Kidney (tissue), 14 donors: ENCODE data around the gene WWOX. TPM values are rescaled to one million over a fixed set of nuclear protein-coding genes. Genes with fewer than 3 reads are reported as not detected.

Source experiments
- DNase-seq, 5 donors: peaks; one replicate each; pipeline ENCODE4 v3.0.0-alpha.2; 2013 to 2020
- FAIRE-seq: peaks from 2 replicates; lab custom pipeline; 2012; peaks lifted over from hg19 to GRCh38; lab: Jason Lieb, UNC
- H3K27ac ChIP-seq, 2 donors: one replicate each; pipeline ENCODE4 v1.7.0; 2013; ENCODE audit warnings: low read depth in 2 of 2, low read length in 2 of 2, inconsistent platforms in 1 of 2
- H3K27me3 ChIP-seq: one replicate; pipeline ENCODE4 v1.7.1; 2013; ENCODE audit warnings: low read length, inconsistent platforms; ENCODE audit not compliant: control insufficient read depth, insufficient read depth
- H3K36me3 ChIP-seq, 3 donors: one replicate each; pipeline versions ENCODE4 v1.7.0 to v1.7.1; 2013; ENCODE audit warnings: low read length in 3 of 3, control low read depth in 1 of 3, inconsistent platforms in 1 of 3; ENCODE audit not compliant: insufficient read depth in 3 of 3, control insufficient read depth in 2 of 3
- H3K4me1 ChIP-seq, 3 donors: one replicate each; pipeline versions ENCODE4 v1.7.0 to v1.7.1; 2013; ENCODE audit warnings: low read length in 3 of 3, inconsistent platforms in 1 of 3, low read depth in 1 of 3; ENCODE audit not compliant: control insufficient read depth in 2 of 3, insufficient read depth in 2 of 3
- H3K4me3 ChIP-seq, 3 donors: one replicate each; pipeline versions ENCODE4 v1.7.0 to v1.8.1; 2013; ENCODE audit warnings: low read length in 3 of 3, control low read depth in 1 of 3, inconsistent platforms in 1 of 3
- H3K9ac ChIP-seq, 3 donors: one replicate each; pipeline versions ENCODE4 v1.7.0 to v1.7.1; 2013; ENCODE audit warnings: low read length in 3 of 3, control low read depth in 1 of 3, inconsistent platforms in 1 of 3
- H3K9me3 ChIP-seq, 3 donors: one replicate each; pipeline versions ENCODE4 v1.7.0 to v1.7.1; 2013; ENCODE audit warnings: low read length in 3 of 3, control low read depth in 1 of 3, inconsistent platforms in 1 of 3; ENCODE audit not compliant: control insufficient read depth in 2 of 3, insufficient read depth in 1 of 3
- intact Hi-C: fragments of 100-400 bp; cut with DNase I; formaldehyde crosslinking; loops from one replicate; pipeline ENCODE4 v1.11.1; 2022
- polyA plus RNA-seq: library from polyadenylated mRNA; stranded (reverse); fragments of 350-450 nt; fragmentation: Illumina TruSeq; extraction: RNeasy Lipid Tissue Mini Kit (QIAGEN cat#74804); gene quantifications from one replicate; pipeline ENCODE4 v1.2.3, GENCODE V29; 2014; ENCODE audit warnings: low read depth, low replicate concordance; ENCODE audit not compliant: insufficient read depth
- total RNA-seq: library from RNA; stranded (reverse); fragmentation: NEBNext Ultra II Directional; extraction: Animal tissue kit (Norgen Biotek cat#: 25700); gene quantifications from one replicate; pipeline ENCODE4 v1.2.1, GENCODE V29; 2021
- TF ChIP-seq, protein P1 (sequence below): IDR thresholded peaks from 3 replicates; pipeline ENCODE4 v1.5.1; 2012; ENCODE audit warnings: mild to moderate bottlenecking, moderate library complexity, borderline replicate concordance; ENCODE audit not compliant: insufficient read depth; ENCODE audit errors: extremely low read depth
- donor health status: control.
- donor health status: control.
- donor health status: control.
- donor health status: control.
- donor health status: control.
- donor health status: DM: yes; HTN: yes; CAD: no.
- donor health status: Normal renal cell carcinoma (clear cell type).

The WWOX gene
- total and polyA plus RNA-seq, 2 donors from 2014 or later = 22.5 to 30.3 TPM

DNA sequence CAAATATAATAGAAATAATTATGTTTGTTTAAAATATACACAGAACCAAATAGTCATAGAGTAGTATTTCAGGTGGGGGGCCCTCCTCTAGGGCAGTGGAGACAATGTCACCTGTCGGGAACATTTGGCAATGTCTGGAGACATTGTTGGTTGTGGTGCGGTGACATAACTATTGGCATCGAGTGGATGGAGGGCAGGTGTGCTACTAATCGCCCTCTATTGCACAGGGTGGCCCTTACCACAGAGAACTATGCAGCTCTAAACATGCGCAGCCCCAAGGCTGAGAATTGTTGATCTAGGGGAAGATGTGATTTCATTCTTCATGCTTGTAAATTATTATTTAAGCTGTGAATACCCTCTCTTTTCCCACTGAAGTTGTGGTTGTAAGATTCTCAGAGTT lies 594.0 kb downstream of the WWOX start:
- Histone ChIP-seq H3K36me3 (no peaks in the 10 kb centered on the region), H3K4me3 (no peak overlapping the region), H3K27me3 (no peaks in the 10 kb centered on the region), H3K9me3 (no peaks in the 10 kb centered on the region), H3K4me1 (no peaks in the 10 kb centered on the region), H3K27ac (no peak overlapping the region), H3K9ac (no peak overlapping the region)
- FAIRE-seq = no peak
- DNase-seq = no peak
- TF ChIP-seq, protein P1, sequence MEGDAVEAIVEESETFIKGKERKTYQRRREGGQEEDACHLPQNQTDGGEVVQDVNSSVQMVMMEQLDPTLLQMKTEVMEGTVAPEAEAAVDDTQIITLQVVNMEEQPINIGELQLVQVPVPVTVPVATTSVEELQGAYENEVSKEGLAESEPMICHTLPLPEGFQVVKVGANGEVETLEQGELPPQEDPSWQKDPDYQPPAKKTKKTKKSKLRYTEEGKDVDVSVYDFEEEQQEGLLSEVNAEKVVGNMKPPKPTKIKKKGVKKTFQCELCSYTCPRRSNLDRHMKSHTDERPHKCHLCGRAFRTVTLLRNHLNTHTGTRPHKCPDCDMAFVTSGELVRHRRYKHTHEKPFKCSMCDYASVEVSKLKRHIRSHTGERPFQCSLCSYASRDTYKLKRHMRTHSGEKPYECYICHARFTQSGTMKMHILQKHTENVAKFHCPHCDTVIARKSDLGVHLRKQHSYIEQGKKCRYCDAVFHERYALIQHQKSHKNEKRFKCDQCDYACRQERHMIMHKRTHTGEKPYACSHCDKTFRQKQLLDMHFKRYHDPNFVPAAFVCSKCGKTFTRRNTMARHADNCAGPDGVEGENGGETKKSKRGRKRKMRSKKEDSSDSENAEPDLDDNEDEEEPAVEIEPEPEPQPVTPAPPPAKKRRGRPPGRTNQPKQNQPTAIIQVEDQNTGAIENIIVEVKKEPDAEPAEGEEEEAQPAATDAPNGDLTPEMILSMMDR = no peak
- intact Hi-C loops = no loop called here

DNA sequence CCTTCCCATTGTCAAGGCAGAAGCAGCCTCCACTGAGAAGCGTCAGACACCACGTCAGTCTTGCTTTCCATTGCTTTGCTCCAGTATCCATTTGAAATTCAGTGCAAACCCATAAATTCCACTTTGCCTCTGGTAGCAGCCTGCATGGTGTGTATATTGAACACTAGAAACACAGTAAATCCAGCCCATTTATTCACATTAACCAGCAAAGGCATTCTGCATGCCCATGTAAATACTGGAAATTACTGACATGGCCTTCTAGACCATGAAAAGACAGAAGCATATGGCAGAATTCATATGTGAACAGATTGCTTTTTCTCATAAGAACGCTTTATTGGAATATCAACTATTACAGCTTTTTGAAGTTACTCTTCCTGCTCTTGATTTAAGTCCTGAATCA lies 595.0 kb downstream of the WWOX start:
- no peak for FAIRE-seq
- no peak overlapping the region for H3K27ac ChIP-seq
- intact Hi-C loops = no loop called here

DNA sequence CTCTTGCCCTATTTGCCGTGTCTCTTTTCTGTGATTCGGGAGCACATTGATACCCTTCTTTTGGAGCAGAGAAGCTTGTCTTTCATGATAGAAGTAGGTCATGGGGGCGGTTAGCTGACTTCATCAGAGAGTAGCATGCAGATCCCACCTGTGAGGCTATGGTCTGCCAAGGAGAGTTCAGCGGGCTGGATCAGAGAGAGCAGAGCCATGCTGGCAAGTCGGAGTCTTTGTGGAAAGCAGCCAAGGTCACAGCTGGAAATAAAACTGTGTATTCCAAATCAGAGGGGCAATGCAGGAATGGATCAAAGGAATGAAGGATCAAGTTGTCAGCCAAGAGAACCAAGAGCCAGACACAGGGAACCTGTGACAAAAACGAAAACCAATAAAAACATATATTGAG lies 595.9 kb downstream of the WWOX start:
- H3K9me3 ChIP-seq = no peaks in the 10 kb centered on the region
- FAIRE-seq (no peak), DNase-seq (no peak)
- H3K9ac ChIP-seq = no peak overlapping the region
- TF ChIP-seq, protein P1 = no peak
- no peak overlapping the region for H3K27ac ChIP-seq
- H3K4me3 ChIP-seq = no peak overlapping the region
- H3K36me3 ChIP-seq = no peaks in the 10 kb centered on the region
- H3K27me3 ChIP-seq = no peaks in the 10 kb centered on the region
- intact Hi-C loops = no loop called here
- H3K4me1 ChIP-seq = no peaks in the 10 kb centered on the region

More for the DNA sequence above, 595.0 kb downstream of the WWOX start:
- H3K36me3 ChIP-seq = no peaks in the 10 kb centered on the region
- H3K9me3 ChIP-seq = no peaks in the 10 kb centered on the region
- H3K4me3 ChIP-seq = no peak overlapping the region
- no peak for DNase-seq
- no peaks in the 10 kb centered on the region for H3K4me1 ChIP-seq
- no peaks in the 10 kb centered on the region for H3K27me3 ChIP-seq
- H3K9ac ChIP-seq = no peak overlapping the region
- TF ChIP-seq, protein P1 = no peak

DNA sequence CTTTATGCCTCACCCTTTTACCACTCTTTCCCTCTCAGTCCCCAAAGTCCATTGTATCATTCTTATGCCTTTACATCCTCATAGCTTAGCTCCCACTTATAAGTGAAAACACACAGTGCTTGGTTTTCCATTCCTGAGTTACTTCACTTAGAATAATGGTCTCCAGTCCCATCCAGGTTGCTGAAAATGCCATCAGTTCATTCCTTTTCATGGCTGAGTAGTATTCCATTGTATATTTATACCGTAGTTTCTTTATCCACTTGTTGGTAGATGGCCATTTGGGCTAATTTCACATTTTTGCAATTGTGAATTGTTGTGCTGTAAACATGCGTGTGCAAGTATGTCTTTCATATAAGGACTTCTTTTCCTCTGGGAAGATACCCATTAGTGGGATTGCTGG lies 597.3 kb downstream of the WWOX start:
- no peaks in the 10 kb centered on the region for H3K9me3 ChIP-seq
- no peak overlapping the region for H3K9ac ChIP-seq
- no peak for FAIRE-seq
- no peaks in the 10 kb centered on the region for H3K36me3 ChIP-seq
- intact Hi-C loops = no loop called here
- DNase-seq = no peak
- TF ChIP-seq, protein P1 = no peak
- no peak overlapping the region for H3K27ac ChIP-seq
- no peak overlapping the region for H3K4me3 ChIP-seq
- H3K27me3 ChIP-seq = no peaks in the 10 kb centered on the region
- no peaks in the 10 kb centered on the region for H3K4me1 ChIP-seq
